KMS-11 (cell line): Measurements from ENCODE around the gene B9D2.

Source experiments
- H2AFZ ChIP-seq: fragments of 200-600 bp; sonication (generic); 2 replicates; pipeline ENCODE4 v1.6.1; 2016; ENCODE audit warnings: antibody characterized with exemption, mixed run types, low read depth
- H3K27ac ChIP-seq: fragments of 200-600 bp; sonication (generic); 2 replicates; pipeline ENCODE4 v1.6.1; 2016; ENCODE audit warnings: mild to moderate bottlenecking, mixed run types
- H3K27me3 ChIP-seq: fragments of 200-600 bp; sonication (generic); 2 replicates; pipeline ENCODE4 v1.6.1; 2017; ENCODE audit warnings: mild to moderate bottlenecking, low read depth, mixed run types, moderate library complexity; ENCODE audit not compliant: insufficient read depth
- H3K36me3 ChIP-seq: fragments of 200-600 bp; sonication (generic); 2 replicates; pipeline ENCODE4 v1.6.1; 2017; ENCODE audit warnings: mild to moderate bottlenecking, mixed run types; ENCODE audit not compliant: insufficient read depth
- H3K4me1 ChIP-seq: fragments of 200-600 bp; sonication (generic); 2 replicates; pipeline ENCODE4 v1.6.1; 2016; ENCODE audit warnings: mild to moderate bottlenecking, low read depth, mixed run types; ENCODE audit not compliant: poor library complexity, severe bottlenecking
- H3K4me2 ChIP-seq: fragments of 200-600 bp; sonication (generic); 2 replicates; pipeline ENCODE4 v1.7.0; 2016; ENCODE audit warnings: mild to moderate bottlenecking, mixed run types
- H3K4me3 ChIP-seq: fragments of 200-600 bp; sonication (generic); IDR thresholded peaks from 2 replicates; pipeline ENCODE4 v1.6.1; 2017; ENCODE audit warnings: low read depth, low read length, mixed read lengths; ENCODE audit not compliant: insufficient read depth
- H3K79me2 ChIP-seq: fragments of 200-600 bp; sonication (generic); 2 replicates; pipeline ENCODE4 v1.6.1; 2016; ENCODE audit warnings: low read depth, mixed run types; ENCODE audit not compliant: insufficient read depth
- H3K9ac ChIP-seq: fragments of 200-600 bp; sonication (generic); 2 replicates; pipeline ENCODE4 v1.6.1; 2016; ENCODE audit warnings: mild to moderate bottlenecking, mixed run types
- H4K20me1 ChIP-seq: fragments of 200-600 bp; sonication (generic); 2 replicates; pipeline ENCODE4 v1.6.1; 2016; ENCODE audit warnings: mild to moderate bottlenecking, mixed run types; ENCODE audit not compliant: insufficient read depth
- CTCF ChIP-seq: fragments of 200-600 bp; sonication (generic); conservative IDR thresholded peaks from 2 replicates; pipeline ENCODE4 v1.6.1; 2017; ENCODE audit warnings: low read depth, mild to moderate bottlenecking, antibody characterized with exemption, low read length, moderate library complexity, mixed read lengths

Gene B9D2

GRCh38 chr19:41321204-41321599, 42.7 kb downstream of the B9D2 start:
- no peak for TF ChIP-seq CTCF
- H3K4me3 ChIP-seq = no peak overlapping the region
- H3K27ac ChIP-seq = no peak overlapping the region
- peaks cover 10% of the 10 kb centered on the region; the same call in 1 of the 2 replicates for H3K36me3 ChIP-seq
- peaks cover 7% of the 10 kb centered on the region for H3K4me1 ChIP-seq
- no peak overlapping the region for H3K4me2 ChIP-seq
- peaks cover 3% of the 10 kb centered on the region; the same call in 1 of the 2 replicates for H3K79me2 ChIP-seq
- H4K20me1 ChIP-seq = no peaks in the 10 kb centered on the region
- H2AFZ ChIP-seq = no peak overlapping the region
- no peaks in the 10 kb centered on the region for H3K27me3 ChIP-seq
- no peak overlapping the region for H3K9ac ChIP-seq

GRCh38 chr19:41320568-41320967, 43.4 kb downstream of the B9D2 start:
- Histone ChIP-seq H3K36me3 (peaks cover 10% of the 10 kb centered on the region; the same call in 1 of the 2 replicates), H3K27me3 (no peaks in the 10 kb centered on the region), H3K4me1 (peaks cover under 1% of the 10 kb centered on the region), H4K20me1 (no peaks in the 10 kb centered on the region), H3K27ac (no peak overlapping the region), H3K4me2 (no peak overlapping the region), H3K9ac (no peak overlapping the region), H2AFZ (no peak overlapping the region), H3K4me3 (no peak overlapping the region), H3K79me2 (peaks cover 6% of the 10 kb centered on the region; the same call in 1 of the 2 replicates)
- no peak for TF ChIP-seq CTCF

- Histone ChIP-seq H3K36me3 (peaks cover 10% of the 10 kb centered on the region; the same call in 1 of the 2 replicates), H3K4me1 (no peaks in the 10 kb centered on the region), H4K20me1 (no peaks in the 10 kb centered on the region), H3K79me2 (peaks cover 10% of the 10 kb centered on the region; the same call in 1 of the 2 replicates), H2AFZ (no peak overlapping the region), H3K27me3 (no peaks in the 10 kb centered on the region), H3K4me2 (no peak overlapping the region), H3K9ac (no peak overlapping the region), H3K27ac (no peak overlapping the region), H3K4me3 (no peak overlapping the region)
- no peak for TF ChIP-seq CTCF
Observed at GRCh38 chr19:41320185-41320518, 43.8 kb downstream of the B9D2 start.

- no peak overlapping the region for H3K4me2 ChIP-seq
- H3K4me1 ChIP-seq = no peaks in the 10 kb centered on the region
- no peak for TF ChIP-seq CTCF
- no peak overlapping the region for H3K4me3 ChIP-seq
- peaks cover 10% of the 10 kb centered on the region; the same call in 1 of the 2 replicates for H3K36me3 ChIP-seq
- H2AFZ ChIP-seq = no peak overlapping the region
- peaks cover 13% of the 10 kb centered on the region; the same call in 1 of the 2 replicates for H3K79me2 ChIP-seq
- no peak overlapping the region for H3K27ac ChIP-seq
- H4K20me1 ChIP-seq = no peaks in the 10 kb centered on the region
- no peak overlapping the region for H3K9ac ChIP-seq
- no peaks in the 10 kb centered on the region for H3K27me3 ChIP-seq
Observed at GRCh38 chr19:41319500-41320184, 44.3 kb downstream of the B9D2 start.
